DND-41 (cell line): ENCODE measurements around the gene SMAD7.

ENCODE experiments used
- CTCF ChIP-seq: IDR thresholded peaks from 2 replicates; pipeline ENCODE4 v1.5.1; 2012; ENCODE audit warnings: borderline replicate concordance, low read length, moderate library complexity, mild to moderate bottlenecking; ENCODE audit not compliant: poor library complexity, severe bottlenecking; ENCODE audit errors: extremely low read depth
- EZH2 ChIP-seq: IDR thresholded peaks from 3 replicates; pipeline ENCODE4 v1.6.1; 2012; ENCODE audit warnings: borderline replicate concordance, low read depth, mild to moderate bottlenecking, moderate library complexity, low read length, inconsistent platforms; ENCODE audit not compliant: severe bottlenecking

- TF ChIP-seq CTCF: no peak
- TF ChIP-seq EZH2: no peak
Observed at GRCh38 chr18:48959551-48959920, 8.8 kb upstream of the SMAD7 start.
